ENCODE data around the gene ADORA2B.
"Not testable (repeated sequence)": the region's sequence is repeated elsewhere in the genome, so short reads cannot be mapped to it uniquely, and the experiment has no call there.

ADORA2B gene

GRCh38 chr17:15954222-15954621 is 9.3 kb downstream of the ADORA2B start:
- no peak for DNase-seq (ENCODE audit: low read depth, low spot score)

- no peak for DNase-seq (ENCODE audit: low read depth, low spot score)
These were observed 11.0 kb downstream of the ADORA2B start for GRCh38 chr17:15955793-15956541.

GRCh38 chr17:15957206-15957605 is 12.3 kb downstream of the ADORA2B start:
- DNase-seq (ENCODE audit: low read depth, low spot score): no peak

GRCh38 chr17:15957608-15958307 is 12.8 kb downstream of the ADORA2B start:
- no peak for DNase-seq (ENCODE audit: low read depth, low spot score)

- DNase-seq (ENCODE audit: low read depth, low spot score): no peak
These were observed 13.5 kb downstream of the ADORA2B start for GRCh38 chr17:15958484-15958854.

GRCh38 chr17:15963670-15964110 is 18.8 kb downstream of the ADORA2B start:
- DNase-seq (ENCODE audit: low read depth, low spot score): no peak

- DNase-seq (ENCODE audit: low read depth, low spot score): no peak
These were observed 20.6 kb downstream of the ADORA2B start for GRCh38 chr17:15965528-15965927.

GRCh38 chr17:15966183-15966878 is 21.4 kb downstream of the ADORA2B start:
- DNase-seq (ENCODE audit: low read depth, low spot score): no peak

- no peak for DNase-seq (ENCODE audit: low read depth, low spot score)
These were observed 21.9 kb downstream of the ADORA2B start for GRCh38 chr17:15966879-15967248.

GRCh38 chr17:15967706-15968399 is 22.9 kb downstream of the ADORA2B start:
- DNase-seq (ENCODE audit: low read depth, low spot score): no peak

GRCh38 chr17:15969463-15969862 is 24.5 kb downstream of the ADORA2B start:
- DNase-seq (ENCODE audit: low read depth, low spot score): no peak

- no peak for DNase-seq (ENCODE audit: low read depth, low spot score)
These were observed 25.6 kb downstream of the ADORA2B start for GRCh38 chr17:15970500-15970899.

- DNase-seq (ENCODE audit: low read depth, low spot score): no peak
These were observed 26.3 kb downstream of the ADORA2B start for GRCh38 chr17:15971098-15971678.

GRCh38 chr17:15971882-15972281 is 27.0 kb downstream of the ADORA2B start:
- no peak for DNase-seq (ENCODE audit: low read depth, low spot score)

GRCh38 chr17:15972497-15972951 is 27.6 kb downstream of the ADORA2B start:
- DNase-seq (ENCODE audit: low read depth, low spot score): no peak

- DNase-seq (ENCODE audit: low read depth, low spot score): no peak
These were observed 28.1 kb downstream of the ADORA2B start for GRCh38 chr17:15973016-15973415.

- no peak for DNase-seq (ENCODE audit: low read depth, low spot score)
These were observed 28.9 kb downstream of the ADORA2B start for GRCh38 chr17:15973834-15974233.

- DNase-seq (ENCODE audit: low read depth, low spot score): no peak
These were observed 33.0 kb downstream of the ADORA2B start for GRCh38 chr17:15977894-15978293.

- no peak for DNase-seq (ENCODE audit: low read depth, low spot score)
These were observed 33.7 kb downstream of the ADORA2B start for GRCh38 chr17:15978606-15979005.

- DNase-seq (ENCODE audit: low read depth, low spot score): not testable (repeated sequence)
These were observed 34.1 kb downstream of the ADORA2B start for GRCh38 chr17:15979013-15979412.

GRCh38 chr17:15981208-15981607 is 36.3 kb downstream of the ADORA2B start:
- DNase-seq (ENCODE audit: low read depth, low spot score): no peak

Data from brain pericyte (primary cell).